ENCODE data around the gene QRICH1. TPM values are rescaled to one million over a fixed set of nuclear protein-coding genes. Genes with fewer than 3 reads are reported as not detected.

QRICH1 gene
- 153 and 158 TPM in 2 replicates for total RNA-seq
- long read RNA-seq, partial matches to known transcripts: 26 of 42 reads
- long read RNA-seq, other reads (novel, unspliced or antisense): 6 of 42 reads

GRCh38 chr3:49093853-49094767 lies at the start of gene QRICH1:
Gene QRICH1 (minus strand): TSS chr3:49094071. CDS start chr3:49077017, 17,054 bp downstream.
- peak within 1 kb of the TSS; percentile 96 for H3K27ac Mint-ChIP-seq (ENCODE audit: unreplicated experiment)

GRCh38 chr3:49140080-49140479 lies 46.2 kb upstream of the QRICH1 start:
- H3K4me3 Mint-ChIP-seq: no peak overlapping the region
- no peaks in the 10 kb centered on the region for H3K36me3 Mint-ChIP-seq (ENCODE audit: low read depth)
- H3K27me3 Mint-ChIP-seq (ENCODE audit: low read depth): peaks cover 6% of the 10 kb centered on the region
- peaks cover 9% of the 10 kb centered on the region for H3K4me1 Mint-ChIP-seq
- no peak for DNase-seq (ENCODE audit: low read depth, low spot score)
- peaks cover 2% of the 10 kb centered on the region for H3K9me3 Mint-ChIP-seq
- H3K27ac Mint-ChIP-seq (ENCODE audit: unreplicated experiment): no peak overlapping the region
- no peak for TF ChIP-seq CTCF (conservative IDR thresholded peaks at IDR 0.05)

More at GRCh38 chr3:49093853-49094767, at the start of gene QRICH1:
- peak; percentile 60 for TF ChIP-seq CTCF (conservative IDR thresholded peaks at IDR 0.05)
- no peaks in the 10 kb centered on the region for H3K27me3 Mint-ChIP-seq (ENCODE audit: low read depth)
- H3K9me3 Mint-ChIP-seq: no peaks in the 10 kb centered on the region
- peaks cover 36% of the 10 kb centered on the region for H3K4me1 Mint-ChIP-seq
- H3K4me3 Mint-ChIP-seq: peak within 1 kb of the TSS; percentile 98
- DNase-seq (ENCODE audit: low read depth, low spot score): peak; percentile 98
- H3K36me3 Mint-ChIP-seq (ENCODE audit: low read depth): no peaks in the 10 kb centered on the region

- peaks cover 42% of the 10 kb centered on the region for H3K4me1 Mint-ChIP-seq
- no peak overlapping the region for H3K27ac Mint-ChIP-seq (ENCODE audit: unreplicated experiment)
- no peak for TF ChIP-seq CTCF (conservative IDR thresholded peaks at IDR 0.05)
- H3K36me3 Mint-ChIP-seq (ENCODE audit: low read depth): no peaks in the 10 kb centered on the region
- no peak for DNase-seq (ENCODE audit: low read depth, low spot score)
- no peaks in the 10 kb centered on the region for H3K27me3 Mint-ChIP-seq (ENCODE audit: low read depth)
- H3K9me3 Mint-ChIP-seq: no peaks in the 10 kb centered on the region
- H3K4me3 Mint-ChIP-seq: peak overlapping the region; percentile 92
Measured at GRCh38 chr3:49135499-49135898, 41.6 kb upstream of the QRICH1 start.

GRCh38 chr3:49134471-49135265 lies 40.8 kb upstream of the QRICH1 start:
- Mint-ChIP-seq H3K9me3 (no peaks in the 10 kb centered on the region), H3K27ac (ENCODE audit: unreplicated experiment) (no peak overlapping the region), H3K4me3 (peak overlapping the region; percentile 92)

More at GRCh38 chr3:49134471-49135265, 40.8 kb upstream of the QRICH1 start:
- peaks cover 35% of the 10 kb centered on the region for H3K4me1 Mint-ChIP-seq
- TF ChIP-seq CTCF (conservative IDR thresholded peaks at IDR 0.05): no peak
- no peak for DNase-seq (ENCODE audit: low read depth, low spot score)
- no peaks in the 10 kb centered on the region for H3K36me3 Mint-ChIP-seq (ENCODE audit: low read depth)
- no peaks in the 10 kb centered on the region for H3K27me3 Mint-ChIP-seq (ENCODE audit: low read depth)
